Raji (cell line): ENCODE measurements around the gene NTM.

ENCODE experiments used
- POLR2A ChIP-seq: IDR thresholded peaks from 2 replicates; pipeline ENCODE4 v1.6.1; 2011; ENCODE audit warnings: low read depth, low read length, control low read depth; ENCODE audit not compliant: insufficient read depth

The NTM gene

DNA sequence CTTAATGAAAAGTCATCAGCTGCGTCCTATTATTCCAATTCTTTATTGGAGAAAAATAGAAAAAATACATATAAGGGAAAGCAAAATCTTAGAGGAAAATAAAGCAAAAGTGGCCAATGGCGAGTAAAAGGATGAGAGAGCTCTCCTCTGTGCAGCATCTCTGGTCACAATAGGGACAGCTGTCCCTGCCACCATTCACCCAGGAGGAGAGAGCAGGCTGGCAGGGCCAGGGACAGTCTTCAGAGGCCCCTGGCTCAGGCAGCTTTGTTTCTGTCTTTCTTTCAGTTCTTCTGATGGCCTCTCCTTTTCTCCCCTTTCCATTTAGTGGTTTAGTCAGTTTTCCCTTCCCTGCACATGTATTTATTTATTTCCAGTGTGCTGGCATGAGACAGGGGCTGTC, 941.3 kb downstream of the NTM start:
- TF ChIP-seq POLR2A = no peak

GRCh38 chr11:132312161-132312560, 941.7 kb downstream of the NTM start:
- TF ChIP-seq POLR2A = no peak

DNA sequence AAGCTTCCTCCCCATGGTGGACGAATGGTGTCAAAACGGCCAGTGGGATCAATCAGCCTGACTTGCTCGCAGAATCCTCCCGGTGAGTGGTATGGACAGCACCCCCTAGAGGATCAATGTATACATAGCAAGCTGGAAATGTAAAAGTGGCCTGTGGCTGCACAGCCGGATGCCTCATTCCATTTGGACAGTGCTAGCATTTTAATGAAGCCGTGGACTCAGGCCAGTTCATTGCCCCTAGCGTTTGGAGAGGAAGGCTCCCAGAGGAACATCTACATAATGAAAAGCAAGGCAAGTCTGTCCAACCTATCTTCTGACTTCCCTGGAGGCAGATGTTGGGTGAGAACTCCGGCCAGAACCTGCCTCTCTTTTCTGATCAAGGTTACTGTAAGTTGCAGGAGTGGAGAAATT, 942.3 kb downstream of the NTM start:
- no peak for TF ChIP-seq POLR2A

- TF ChIP-seq POLR2A = no peak
These were observed 944.6 kb downstream of the NTM start for GRCh38 chr11:132314911-132315455.

DNA sequence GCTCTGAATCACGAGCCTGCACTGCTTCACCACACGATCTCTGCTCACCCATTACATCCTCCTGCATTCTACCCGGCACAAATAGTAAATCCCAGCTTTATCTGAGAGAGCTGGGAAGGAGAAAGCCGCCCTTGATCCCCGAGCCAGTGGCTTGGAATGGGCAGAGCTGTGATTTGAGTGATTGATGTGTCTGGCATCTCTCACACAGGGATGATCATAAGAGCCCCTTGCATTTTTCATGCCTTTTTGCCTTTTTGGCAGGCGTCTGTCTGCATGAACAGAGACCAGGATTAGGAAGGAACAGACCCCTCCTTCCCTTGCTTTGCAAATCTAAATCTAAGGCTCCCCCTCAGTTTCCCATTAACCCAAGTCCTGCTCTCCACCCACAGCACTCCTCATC, 945.3 kb downstream of the NTM start:
- no peak for TF ChIP-seq POLR2A

GRCh38 chr11:132318421-132319157, 948.2 kb downstream of the NTM start:
- TF ChIP-seq POLR2A = no peak

DNA sequence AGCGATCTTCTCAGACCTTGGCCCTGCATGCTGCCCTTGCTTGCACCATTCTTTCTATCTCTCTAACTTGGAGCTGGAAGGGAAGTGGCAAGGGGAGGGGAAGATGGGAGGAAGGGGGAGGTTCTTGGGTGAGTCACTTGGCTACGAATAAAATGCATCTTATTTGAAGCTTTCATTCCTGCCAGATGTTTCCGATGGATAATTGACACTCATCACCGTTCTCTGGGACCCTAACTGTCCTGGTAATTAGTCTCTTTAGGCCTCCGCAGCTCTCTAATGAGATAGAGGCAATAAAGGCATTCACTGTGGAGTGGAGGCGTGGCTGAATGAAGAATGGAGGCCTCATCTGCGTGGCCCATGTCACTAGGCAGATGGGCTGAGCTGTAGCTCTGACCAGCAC, 960.1 kb downstream of the NTM start:
- no peak for TF ChIP-seq POLR2A

DNA sequence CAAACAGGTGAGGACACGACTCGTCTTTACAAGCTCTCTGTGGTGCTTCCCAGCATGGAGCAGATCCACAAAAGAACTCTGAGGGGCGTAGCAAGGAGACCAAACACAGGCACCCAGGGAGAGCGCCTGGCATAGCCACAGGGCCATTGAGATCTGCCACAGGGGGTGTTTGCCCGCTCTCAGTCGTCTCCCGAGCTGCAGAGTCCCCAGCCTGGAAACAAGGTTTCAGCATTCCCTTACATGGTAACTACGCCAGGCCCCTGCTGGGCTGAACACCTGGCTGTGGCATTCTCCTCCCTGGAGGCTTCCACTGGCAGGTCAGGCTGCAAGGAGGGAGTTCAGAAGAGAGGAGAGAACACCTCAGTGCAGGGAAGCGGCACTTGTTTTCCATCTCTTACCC, 962.1 kb downstream of the NTM start:
- no peak for TF ChIP-seq POLR2A

GRCh38 chr11:132334769-132335280, 964.4 kb downstream of the NTM start:
- no peak for TF ChIP-seq POLR2A

GRCh38 chr11:132335311-132335710, 964.9 kb downstream of the NTM start:
- TF ChIP-seq POLR2A = no peak

DNA sequence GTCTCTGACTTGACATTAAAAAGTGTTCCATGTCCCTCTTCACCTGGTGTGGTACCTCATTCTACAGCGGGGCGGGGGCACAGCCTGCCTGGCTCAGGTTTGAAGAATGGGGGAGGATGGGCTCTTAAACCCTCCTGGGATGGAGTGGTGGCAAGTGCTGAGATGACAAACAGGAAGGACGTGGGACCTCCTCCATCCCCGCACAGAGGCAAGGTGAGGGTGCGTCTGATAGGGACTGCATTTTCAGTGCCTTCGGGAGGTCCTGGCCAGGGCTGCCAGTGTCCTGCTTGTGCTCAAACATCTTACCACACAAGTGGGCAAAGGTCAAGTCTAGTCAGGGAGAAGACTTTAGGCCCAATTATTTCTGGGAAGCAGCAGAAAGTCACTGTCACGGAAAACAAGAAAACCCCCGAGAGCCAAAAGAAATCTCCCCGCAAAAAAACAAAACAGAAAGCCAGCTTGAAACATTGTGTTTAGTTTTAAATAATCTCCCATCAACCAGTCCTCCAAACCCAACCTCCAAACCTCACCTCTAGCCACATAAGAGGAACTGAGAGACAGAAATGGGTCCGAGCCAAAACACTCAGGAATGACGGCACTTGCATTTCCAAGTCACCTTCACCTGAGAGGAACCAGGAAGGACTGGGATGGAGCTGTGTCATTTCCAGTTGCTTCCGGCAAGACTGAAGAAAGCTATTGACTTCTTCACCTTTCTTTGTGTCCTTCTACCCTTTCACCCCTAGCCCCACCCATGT, 966.5 kb downstream of the NTM start:
- no peak for TF ChIP-seq POLR2A

GRCh38 chr11:132337819-132338416, 967.5 kb downstream of the NTM start:
- no peak for TF ChIP-seq POLR2A

GRCh38 chr11:132342408-132342807, 972.0 kb downstream of the NTM start:
- TF ChIP-seq POLR2A = no peak

- TF ChIP-seq POLR2A = no peak
These were observed 973.2 kb downstream of the NTM start for GRCh38 chr11:132343445-132344175.
